ENCODE data around the gene BCL11A.

The BCL11A gene

DNA sequence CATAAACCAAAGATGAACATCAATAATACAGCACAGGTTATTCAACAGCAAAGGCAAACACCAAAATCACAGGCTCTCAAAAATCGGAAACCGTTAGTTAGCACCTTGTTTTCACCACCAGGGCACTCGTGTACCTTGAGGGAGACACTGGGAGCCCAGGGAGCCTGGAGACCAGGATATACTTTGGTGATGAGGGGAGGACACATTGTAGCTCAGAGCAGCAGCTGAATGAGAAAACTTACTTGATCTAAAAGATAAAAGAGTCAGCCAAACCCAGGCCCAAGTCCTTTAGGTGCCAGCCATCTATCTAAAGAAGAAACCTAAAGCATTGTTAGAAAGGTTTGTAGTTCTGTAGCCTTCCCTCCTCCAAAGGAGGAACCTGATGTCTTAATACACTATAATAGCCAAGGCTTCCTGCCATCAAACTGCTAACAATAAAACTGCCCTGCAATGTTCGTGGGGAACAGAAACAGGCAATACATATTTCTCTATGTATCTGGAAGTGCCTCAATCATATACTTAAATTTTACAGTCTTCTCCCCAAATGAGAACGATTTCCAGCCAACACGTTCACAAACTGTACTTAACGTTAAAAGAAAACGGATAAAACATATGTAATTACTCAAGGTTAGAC, 19.3 kb downstream of the BCL11A start:
- H3K4me3 ChIP-seq (ENCODE audit: low read length): no peak overlapping the region
- no peak for DNase-seq (ENCODE audit: low read depth)
- TF ChIP-seq CTCF (IDR thresholded peaks at IDR 0.05; ENCODE audit: insufficient read depth, low read depth, low read length, missing control alignments): peak; percentile 29

- H3K4me3 ChIP-seq (ENCODE audit: low read length): no peak overlapping the region
- peak; percentile 81 for DNase-seq (ENCODE audit: low read depth)
- TF ChIP-seq CTCF (IDR thresholded peaks at IDR 0.05; ENCODE audit: insufficient read depth, low read depth, low read length, missing control alignments): no peak
Measured at GRCh38 chr2:60533101-60534051, 20.1 kb downstream of the BCL11A start.

GRCh38 chr2:60532421-60532820, 21.0 kb downstream of the BCL11A start:
- no peak overlapping the region for H3K4me3 ChIP-seq (ENCODE audit: low read length)
- DNase-seq (ENCODE audit: low read depth): no peak
- TF ChIP-seq CTCF (IDR thresholded peaks at IDR 0.05; ENCODE audit: insufficient read depth, low read depth, low read length, missing control alignments): no peak

GRCh38 chr2:60531701-60532133, 21.7 kb downstream of the BCL11A start:
- H3K4me3 ChIP-seq (ENCODE audit: low read length): no peak overlapping the region
- no peak for DNase-seq (ENCODE audit: low read depth)
- TF ChIP-seq CTCF (IDR thresholded peaks at IDR 0.05; ENCODE audit: insufficient read depth, low read depth, low read length, missing control alignments): no peak

- peak overlapping the region; percentile 4 for H3K4me3 ChIP-seq (ENCODE audit: low read length)
- TF ChIP-seq CTCF (IDR thresholded peaks at IDR 0.05; ENCODE audit: insufficient read depth, low read depth, low read length, missing control alignments): no peak
- peak; percentile 61 for DNase-seq (ENCODE audit: low read depth)
Measured at GRCh38 chr2:60530660-60531281, 22.7 kb downstream of the BCL11A start.

DNA sequence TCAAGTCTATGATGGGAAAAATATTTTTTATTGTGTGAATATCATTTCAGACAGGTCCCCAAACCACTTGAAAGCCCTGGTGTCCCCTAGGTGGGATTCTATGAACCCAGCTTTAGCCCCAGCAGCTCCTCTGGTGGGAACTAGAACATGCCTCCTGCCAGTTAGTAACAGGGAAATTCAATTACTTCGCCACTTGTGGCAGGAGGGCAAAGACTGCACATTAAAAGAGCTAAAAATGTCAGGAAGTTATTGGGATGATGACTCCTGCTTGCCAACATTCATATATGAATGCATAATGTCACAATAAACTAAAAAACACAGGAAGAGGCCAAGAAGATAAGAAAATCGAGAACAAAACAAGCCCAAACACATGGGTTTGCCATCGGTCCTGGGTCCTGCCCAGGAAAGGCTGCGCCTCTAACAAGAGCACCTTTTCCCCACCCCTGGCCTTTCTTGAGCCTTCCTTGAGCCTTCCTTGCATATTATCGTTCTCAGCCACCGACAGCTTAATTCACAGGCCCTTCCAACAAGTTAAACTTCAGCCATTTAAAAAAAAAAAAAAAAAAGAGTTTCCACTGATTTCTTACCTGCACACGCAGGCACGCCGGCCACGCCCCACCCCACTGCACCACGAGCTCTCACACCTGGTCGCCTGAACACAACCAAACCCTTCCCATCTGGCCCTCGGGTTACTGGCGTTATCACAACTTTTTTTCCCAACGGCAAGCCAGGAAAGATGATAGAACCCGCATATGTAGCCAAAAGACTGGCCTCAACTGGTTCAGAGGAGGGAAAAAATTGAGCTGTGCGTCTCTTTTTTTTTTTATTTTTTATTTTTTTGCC, 23.4 kb downstream of the BCL11A start:
- TF ChIP-seq CTCF (IDR thresholded peaks at IDR 0.05; ENCODE audit: insufficient read depth, low read depth, low read length, missing control alignments): no peak
- H3K4me3 ChIP-seq (ENCODE audit: low read length): peak overlapping the region; percentile 9
- peak; percentile 41 for DNase-seq (ENCODE audit: low read depth)

Measured in epithelial cell of esophagus (primary cell).